HCT116 (cell line): ENCODE measurements around the gene FNDC3B. TPM values are rescaled to one million over a fixed set of nuclear protein-coding genes. Genes with fewer than 3 reads are reported as not detected.
"Not testable (repeated sequence)": the region's sequence is repeated elsewhere in the genome, so short reads cannot be mapped to it uniquely, and the experiment has no call there.

ENCODE experiments used
- ATAC-seq: fragments of 200-7000 bp; cut with Tn5 transposase; 2 replicates; pipeline ENCODE4 v1.9.1; 2020; ENCODE audit warnings: mild to moderate bottlenecking, moderate library complexity
- BruUV-seq: library from RNA; stranded (reverse); fragments of 400-500 nt; replicated peaks from 2 replicates; lab custom pipeline; 2021; lab: Mats Ljungman, UMichigan
- CTCF ChIA-PET: fragments of 300-600 bp; sonication (Branson Sonifier 250); formaldehyde crosslinking; loops from one replicate; lab custom pipeline; 2021; ENCODE audit warnings: antibody characterized with exemption; lab: Charles Lee
- POLR2A ChIA-PET: fragments of 300-600, 350-600 bp; sonication (Branson Sonifier 250); formaldehyde crosslinking; loops from one replicate; lab custom pipeline; 2021; ENCODE audit warnings: antibody characterized with exemption; lab: Charles Lee
- RAD21 ChIA-PET, 2 experiments: fragments of 300-600 bp; sonication (Branson Sonifier 250); formaldehyde crosslinking; loops; one replicate each; lab custom pipeline; 2023; ENCODE audit warnings: low total read pairs in 2 of 2; ENCODE audit not compliant: uncharacterized antibody in 2 of 2, unreplicated experiment in 2 of 2, low non-redundant PET in 1 of 2; lab: Charles Lee
- DNase-seq: peaks from one replicate; pipeline ENCODE4 v3.0.0-alpha.2; 2010; ENCODE audit warnings: low read depth, low spot score
- H2AFZ ChIP-seq: fragments of 200-600 bp; shearing (Covaris generic), sonication (generic); 2 replicates; pipeline ENCODE4 v1.6.1; 2017; ENCODE audit warnings: low read depth, mixed run types, mixed read lengths, antibody characterized with exemption, low read length; ENCODE audit not compliant: poor library complexity, severe bottlenecking
- H3K27ac ChIP-seq: 2 replicates; pipeline ENCODE4 v1.5.1; 2012; ENCODE audit warnings: low read depth, low read length
- H3K27me3 ChIP-seq: fragments of 200-600 bp; sonication (generic); 2 replicates; pipeline ENCODE4 v1.6.1; 2016; ENCODE audit warnings: mixed run types, low read length, mixed read lengths; ENCODE audit not compliant: insufficient read depth
- H3K36me3 ChIP-seq, 2 experiments: fragments of 200-500 bp in 1 of 2; fragments of 200-600 bp in 1 of 2; sonication (Bioruptor generic) in 1 of 2; sonication (generic) in 1 of 2; 2 replicates each; pipeline versions ENCODE4 v1.5.1 to v1.6.1; 2014 to 2016; ENCODE audit warnings: low read length in 2 of 2, inconsistent platforms in 1 of 2, mixed read lengths in 1 of 2, mixed run types in 1 of 2; ENCODE audit not compliant: insufficient read depth in 2 of 2, control insufficient read depth in 1 of 2
- H3K4me1 ChIP-seq, 2 experiments: fragments of 200-600 bp in 1 of 2; sonication (generic) in 1 of 2; 2 replicates each; pipeline versions ENCODE4 v1.5.1 to v1.6.1; 2012 to 2017; ENCODE audit warnings: low read length in 2 of 2, inconsistent platforms in 1 of 2, mild to moderate bottlenecking in 1 of 2, mixed read lengths in 1 of 2, mixed run types in 1 of 2, moderate library complexity in 1 of 2; ENCODE audit not compliant: insufficient read depth in 2 of 2, control insufficient read depth in 1 of 2
- H3K4me2 ChIP-seq: fragments of 200-600 bp; sonication (generic); 2 replicates; pipeline ENCODE4 v1.6.1; 2017; ENCODE audit warnings: mixed run types, low read length, mixed read lengths
- H3K4me3 ChIP-seq, 2 experiments: fragments of 200-600 bp in 1 of 2; sonication (generic) in 1 of 2; replicated peaks in 1 of 2; 2 replicates each; pipeline ENCODE4 v1.5.1; 2011 to 2016; ENCODE audit warnings: low read length in 2 of 2, control low read depth in 1 of 2, low read depth in 1 of 2, mild to moderate bottlenecking in 1 of 2, mixed read lengths in 1 of 2, mixed run types in 1 of 2
- H3K79me2 ChIP-seq: fragments of 200-600 bp; sonication (generic); 2 replicates; pipeline ENCODE4 v1.6.1; 2017; ENCODE audit warnings: mild to moderate bottlenecking, mixed run types, low read length, moderate library complexity, mixed read lengths; ENCODE audit not compliant: insufficient read depth
- H3K9ac ChIP-seq: fragments of 200-600 bp; sonication (generic); 2 replicates; pipeline ENCODE4 v1.6.1; 2016; ENCODE audit warnings: low read length, mixed read lengths
- H3K9me2 ChIP-seq: fragments of 200-600 bp; sonication (generic), shearing (Covaris generic); 2 replicates; pipeline ENCODE4 v1.6.1; 2017; ENCODE audit warnings: mixed run types, mild to moderate bottlenecking, moderate library complexity; ENCODE audit not compliant: insufficient read depth
- H3K9me3 ChIP-seq, 2 experiments: fragments of 200-500 bp in 1 of 2; fragments of 200-600 bp in 1 of 2; sonication (Bioruptor generic) in 1 of 2; sonication (generic) in 1 of 2; 2 replicates each; pipeline ENCODE4 v1.6.1; 2014 to 2017; ENCODE audit warnings: low read length in 2 of 2, mixed read lengths in 2 of 2, inconsistent platforms in 1 of 2, low read depth in 1 of 2, mild to moderate bottlenecking in 1 of 2, mixed run types in 1 of 2, moderate library complexity in 1 of 2; ENCODE audit not compliant: control insufficient read depth in 1 of 2, insufficient read depth in 1 of 2
- H4K20me1 ChIP-seq: fragments of 200-600 bp; sonication (generic), shearing (Covaris generic); 2 replicates; pipeline ENCODE4 v1.6.1; 2017; ENCODE audit warnings: mixed run types, mild to moderate bottlenecking, moderate library complexity; ENCODE audit not compliant: insufficient read depth
- EGR1 ChIP-seq: IDR thresholded peaks from 2 replicates; pipeline ENCODE4 v1.6.1; 2012; ENCODE audit warnings: low read depth
- ELF1 ChIP-seq: IDR thresholded peaks from 2 replicates; pipeline ENCODE4 v1.6.1; 2012; ENCODE audit warnings: low read depth, borderline replicate concordance
- FOSL1 ChIP-seq: IDR thresholded peaks from 2 replicates; pipeline ENCODE4 v1.6.1; 2012; ENCODE audit warnings: low read depth
- POLR2AphosphoS5 ChIP-seq: IDR thresholded peaks from 2 replicates; pipeline ENCODE4 v1.6.1; 2011; ENCODE audit warnings: mild to moderate bottlenecking, low read depth, low read length, moderate library complexity
- SP1 ChIP-seq: IDR thresholded peaks from 2 replicates; pipeline ENCODE4 v1.6.1; 2012; ENCODE audit warnings: low read depth
- ZNF274 ChIP-seq: fragments of 200-500 bp; sonication (Bioruptor generic); IDR thresholded peaks from 2 replicates; pipeline ENCODE4 v1.6.1; 2014; ENCODE audit warnings: mild to moderate bottlenecking, low read depth, low read length, inconsistent platforms
- intact Hi-C: fragments of 100-400 bp; cut with micrococcal nuclease; formaldehyde crosslinking; loops from 2 replicates; pipeline ENCODE4 v1.10.0; 2022
- total RNA-seq: library from RNA; stranded (reverse); gene quantifications from one replicate; pipeline ENCODE4 v1.2.1, GENCODE V29; 2021; ENCODE audit not compliant: unreplicated experiment
- TF ChIP-seq, protein P1 (sequence below): IDR thresholded peaks from 2 replicates; pipeline ENCODE4 v1.6.1; 2012; ENCODE audit warnings: low read depth

FNDC3B gene
- total RNA-seq, 1 experiment from 2014 or later = 45.7 TPM

DNA sequence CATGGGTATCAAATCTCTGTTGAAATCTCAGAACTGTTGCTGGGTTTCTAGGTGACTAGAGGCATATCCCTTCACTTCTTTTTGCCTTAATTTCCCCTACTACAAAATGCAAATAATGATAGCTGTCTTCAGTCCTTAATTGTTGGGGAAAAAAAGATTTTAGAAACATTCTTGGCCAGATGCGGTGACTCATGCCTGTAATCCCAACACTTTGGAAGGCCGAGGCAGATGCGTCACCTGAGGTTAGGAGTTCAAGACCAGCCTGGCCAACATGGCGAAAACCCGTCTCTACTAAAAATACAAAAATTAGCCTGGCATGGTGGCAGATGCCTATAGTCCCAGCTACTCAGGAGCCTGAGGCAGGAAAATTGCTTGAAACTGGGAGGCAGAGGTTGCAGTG is 329.2 kb downstream of the FNDC3B start:
- H3K9me2 ChIP-seq, H3K9me3 ChIP-seq, H3K27me3 ChIP-seq, H3K27ac ChIP-seq, intact Hi-C loops, H3K4me2 ChIP-seq, H3K36me3 ChIP-seq, H4K20me1 ChIP-seq, DNase-seq, H3K79me2 ChIP-seq, H2AFZ ChIP-seq, RAD21 ChIA-PET, ATAC-seq, H3K9ac ChIP-seq, H3K4me1 ChIP-seq, POLR2A ChIA-PET, CTCF ChIA-PET, H3K4me3 ChIP-seq, BruUV-seq: not testable (repeated sequence)

DNA sequence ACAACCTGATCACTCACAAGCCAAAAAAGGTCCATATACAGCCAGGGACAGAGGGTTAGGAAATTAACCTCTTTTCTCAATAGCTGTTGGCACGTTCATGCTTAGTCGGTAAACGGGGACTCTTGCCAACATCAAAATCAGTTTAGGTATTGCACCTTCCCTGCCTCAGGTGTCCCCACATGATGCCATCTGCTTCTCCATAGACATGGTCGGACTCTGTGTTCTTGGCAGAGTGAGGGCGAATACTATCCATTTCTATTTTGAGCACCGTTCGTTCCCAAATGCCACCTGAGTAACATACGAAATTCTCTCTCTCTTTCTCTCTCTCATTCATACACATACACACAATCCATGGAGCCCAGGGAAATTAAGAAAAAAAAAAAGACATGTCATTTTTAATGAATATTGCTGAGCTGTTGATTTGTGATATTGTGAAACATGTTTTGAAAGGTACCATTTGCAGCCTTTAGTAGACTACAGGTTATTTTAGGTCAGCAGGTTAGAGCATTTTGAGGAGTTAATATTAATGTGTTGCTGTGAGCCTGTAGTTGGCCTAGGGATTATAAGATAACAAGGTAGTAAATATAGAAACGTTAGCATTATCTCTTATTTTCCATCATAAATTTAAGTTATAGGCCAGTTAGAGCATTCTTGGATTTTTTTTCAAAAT is 330.3 kb downstream of the FNDC3B start:
- H3K9me3 ChIP-seq = no peaks in the 10 kb centered on the region
- ATAC-seq (no peak), DNase-seq (no peak)
- H3K27ac ChIP-seq = no peak overlapping the region
- H3K4me1 ChIP-seq = no peaks in the 10 kb centered on the region
- no peaks in the 10 kb centered on the region for H4K20me1 ChIP-seq
- ChIA-PET POLR2A (no interaction called here), CTCF (no interaction called here), RAD21 (no interaction called here)
- H3K27me3 ChIP-seq = no peaks in the 10 kb centered on the region
- intact Hi-C loops = no loop called here
- no peak overlapping the region for H2AFZ ChIP-seq
- H3K4me2 ChIP-seq = no peak overlapping the region
- H3K4me3 ChIP-seq = no peak overlapping the region
- no TSS peak for BruUV-seq
- no peaks in the 10 kb centered on the region for H3K9me2 ChIP-seq
- no peak overlapping the region for H3K9ac ChIP-seq
- TF ChIP-seq ELF1 (no peak), EGR1 (no peak), ZNF274 (no peak), FOSL1 (no peak), POLR2AphosphoS5 (no peak), SP1 (no peak)
- TF ChIP-seq, protein P1, sequence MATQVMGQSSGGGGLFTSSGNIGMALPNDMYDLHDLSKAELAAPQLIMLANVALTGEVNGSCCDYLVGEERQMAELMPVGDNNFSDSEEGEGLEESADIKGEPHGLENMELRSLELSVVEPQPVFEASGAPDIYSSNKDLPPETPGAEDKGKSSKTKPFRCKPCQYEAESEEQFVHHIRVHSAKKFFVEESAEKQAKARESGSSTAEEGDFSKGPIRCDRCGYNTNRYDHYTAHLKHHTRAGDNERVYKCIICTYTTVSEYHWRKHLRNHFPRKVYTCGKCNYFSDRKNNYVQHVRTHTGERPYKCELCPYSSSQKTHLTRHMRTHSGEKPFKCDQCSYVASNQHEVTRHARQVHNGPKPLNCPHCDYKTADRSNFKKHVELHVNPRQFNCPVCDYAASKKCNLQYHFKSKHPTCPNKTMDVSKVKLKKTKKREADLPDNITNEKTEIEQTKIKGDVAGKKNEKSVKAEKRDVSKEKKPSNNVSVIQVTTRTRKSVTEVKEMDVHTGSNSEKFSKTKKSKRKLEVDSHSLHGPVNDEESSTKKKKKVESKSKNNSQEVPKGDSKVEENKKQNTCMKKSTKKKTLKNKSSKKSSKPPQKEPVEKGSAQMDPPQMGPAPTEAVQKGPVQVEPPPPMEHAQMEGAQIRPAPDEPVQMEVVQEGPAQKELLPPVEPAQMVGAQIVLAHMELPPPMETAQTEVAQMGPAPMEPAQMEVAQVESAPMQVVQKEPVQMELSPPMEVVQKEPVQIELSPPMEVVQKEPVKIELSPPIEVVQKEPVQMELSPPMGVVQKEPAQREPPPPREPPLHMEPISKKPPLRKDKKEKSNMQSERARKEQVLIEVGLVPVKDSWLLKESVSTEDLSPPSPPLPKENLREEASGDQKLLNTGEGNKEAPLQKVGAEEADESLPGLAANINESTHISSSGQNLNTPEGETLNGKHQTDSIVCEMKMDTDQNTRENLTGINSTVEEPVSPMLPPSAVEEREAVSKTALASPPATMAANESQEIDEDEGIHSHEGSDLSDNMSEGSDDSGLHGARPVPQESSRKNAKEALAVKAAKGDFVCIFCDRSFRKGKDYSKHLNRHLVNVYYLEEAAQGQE = no peak
- H3K36me3 ChIP-seq = no peaks in the 10 kb centered on the region
- no peaks in the 10 kb centered on the region for H3K79me2 ChIP-seq
